Activated T-helper 17 cell treated with anti-CD3 and anti-CD28 coated beads, Interleukin-2, amount 50 U/mL, for 72 hours (primary cell): Measurements from ENCODE around the gene KSR2. TPM values are rescaled to one million over a fixed set of nuclear protein-coding genes. Genes with fewer than 3 reads are reported as not detected.
"Not testable (repeated sequence)": the region's sequence is repeated elsewhere in the genome, so short reads cannot be mapped to it uniquely, and the experiment has no call there.

Experiments used
- ATAC-seq: fragments of 150-1000 bp; cut with Tn5 transposase; replicated peaks from 2 replicates; pipeline ENCODE4 v1.10.0; 2021; ENCODE audit warnings: mild to moderate bottlenecking, moderate library complexity
- H3K27ac Mint-ChIP-seq: one replicate; pipeline ENCODE4 v1.8.0; 2022; ENCODE audit warnings: mixed read lengths
- H3K27me3 Mint-ChIP-seq: one replicate; pipeline ENCODE4 v1.8.0; 2022; ENCODE audit warnings: mixed read lengths
- H3K36me3 Mint-ChIP-seq: one replicate; pipeline ENCODE4 v1.8.0; 2022; ENCODE audit warnings: low read depth, mild to moderate bottlenecking, mixed read lengths
- H3K4me1 Mint-ChIP-seq: one replicate; pipeline ENCODE4 v1.8.0; 2022; ENCODE audit warnings: mixed read lengths
- H3K4me3 Mint-ChIP-seq: one replicate; pipeline ENCODE4 v1.8.0; 2022; ENCODE audit warnings: mild to moderate bottlenecking, mixed read lengths
- H3K9me3 Mint-ChIP-seq: one replicate; pipeline ENCODE4 v1.8.0; 2022; ENCODE audit warnings: mixed read lengths
- total RNA-seq, 2 donors: library from RNA; stranded (reverse); gene quantifications; one replicate each; pipeline ENCODE4 v1.2.3, GENCODE V29; 2022

KSR2 gene
- total RNA-seq, 2 donors from 2014 or later = 0.06 to 0.93 TPM

DNA sequence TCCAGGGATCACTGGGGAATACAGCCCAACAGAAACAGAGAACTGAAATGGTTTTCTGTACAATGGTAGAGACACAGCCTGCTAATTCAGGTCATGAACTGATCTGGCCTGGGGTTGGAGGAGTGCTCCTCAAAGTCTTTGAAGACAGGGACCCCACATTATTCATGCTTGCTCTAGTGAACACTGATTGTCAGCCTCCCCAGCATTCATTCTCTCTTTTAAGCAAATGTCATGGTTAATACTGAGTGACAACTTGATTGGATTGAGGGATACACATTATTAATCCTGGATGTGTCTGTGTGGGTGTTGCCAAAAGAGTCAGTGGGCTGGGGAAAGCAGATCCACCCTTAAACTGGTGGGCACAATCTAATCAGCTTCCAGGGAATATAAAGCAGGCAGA lies 319.0 kb downstream of the KSR2 start:
- Mint-ChIP-seq H3K36me3 (no peaks in the 10 kb centered on the region), H3K27me3 (peaks cover 4% of the 10 kb centered on the region), H3K9me3 (peaks cover 17% of the 10 kb centered on the region), H3K4me1 (no peaks in the 10 kb centered on the region), H3K4me3 (no peak overlapping the region), H3K27ac (no peak overlapping the region)
- ATAC-seq = no peak

GRCh38 chr12:117646520-117646919 lies 322.3 kb downstream of the KSR2 start:
- no peak overlapping the region for H3K4me3 Mint-ChIP-seq
- no peak for ATAC-seq
- H3K27ac Mint-ChIP-seq = no peak overlapping the region
- peaks cover 13% of the 10 kb centered on the region for H3K9me3 Mint-ChIP-seq
- H3K4me1 Mint-ChIP-seq = no peaks in the 10 kb centered on the region
- no peaks in the 10 kb centered on the region for H3K36me3 Mint-ChIP-seq
- peaks cover 7% of the 10 kb centered on the region for H3K27me3 Mint-ChIP-seq

DNA sequence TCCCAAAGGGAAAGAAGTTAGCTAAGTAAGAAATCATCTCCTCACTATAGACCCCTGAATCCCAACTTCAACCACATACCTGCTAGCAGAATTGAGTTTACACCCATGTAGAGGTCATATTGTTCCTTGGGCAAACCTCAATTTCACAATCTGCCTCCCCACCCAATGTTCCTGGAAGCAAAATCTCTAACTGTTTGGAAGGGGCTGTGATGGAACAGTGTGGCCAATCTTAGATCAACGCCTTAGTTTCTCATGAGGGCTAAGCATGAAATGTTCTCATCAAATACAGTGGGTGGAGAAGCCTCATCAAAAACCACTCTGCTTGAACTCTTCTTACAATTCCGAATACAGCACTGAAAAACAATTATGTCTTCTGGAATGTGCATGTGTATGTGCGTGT lies 323.3 kb downstream of the KSR2 start:
- no peak for ATAC-seq
- H3K27me3 Mint-ChIP-seq = peaks cover 7% of the 10 kb centered on the region
- H3K27ac Mint-ChIP-seq = no peak overlapping the region
- H3K4me1 Mint-ChIP-seq = no peaks in the 10 kb centered on the region
- peaks cover 10% of the 10 kb centered on the region for H3K9me3 Mint-ChIP-seq
- no peak overlapping the region for H3K4me3 Mint-ChIP-seq
- no peaks in the 10 kb centered on the region for H3K36me3 Mint-ChIP-seq

DNA sequence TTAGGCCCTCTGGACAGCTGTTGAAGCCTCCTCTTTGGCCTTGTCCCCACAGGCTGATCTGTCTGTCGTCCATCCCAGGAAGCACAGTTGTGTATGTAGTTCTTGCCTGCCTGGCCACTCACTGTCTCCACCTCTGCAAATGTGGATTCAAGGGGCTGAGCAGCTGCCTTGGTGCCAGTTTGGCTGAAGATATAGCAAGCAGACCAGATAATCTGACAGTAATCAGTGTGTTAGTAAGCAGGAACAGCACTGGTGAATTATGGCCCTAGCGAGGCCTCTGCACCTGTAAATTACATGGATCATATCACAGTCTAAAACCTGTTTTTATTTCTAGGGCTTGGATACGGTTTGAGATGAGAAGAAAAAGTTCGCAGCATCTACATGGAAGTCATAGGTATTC lies 324.8 kb downstream of the KSR2 start:
- peaks cover 6% of the 10 kb centered on the region for H3K9me3 Mint-ChIP-seq
- H3K27me3 Mint-ChIP-seq = peaks cover 7% of the 10 kb centered on the region
- H3K36me3 Mint-ChIP-seq = no peaks in the 10 kb centered on the region
- no peak overlapping the region for H3K4me3 Mint-ChIP-seq
- no peaks in the 10 kb centered on the region for H3K4me1 Mint-ChIP-seq
- no peak for ATAC-seq
- no peak overlapping the region for H3K27ac Mint-ChIP-seq

- ATAC-seq = no peak
- Mint-ChIP-seq H3K4me1 (no peaks in the 10 kb centered on the region), H3K27me3 (peaks cover 5% of the 10 kb centered on the region), H3K9me3 (peaks cover 9% of the 10 kb centered on the region), H3K4me3 (no peak overlapping the region), H3K27ac (no peak overlapping the region), H3K36me3 (no peaks in the 10 kb centered on the region)
Observed at GRCh38 chr12:117641885-117642284, 326.9 kb downstream of the KSR2 start.

DNA sequence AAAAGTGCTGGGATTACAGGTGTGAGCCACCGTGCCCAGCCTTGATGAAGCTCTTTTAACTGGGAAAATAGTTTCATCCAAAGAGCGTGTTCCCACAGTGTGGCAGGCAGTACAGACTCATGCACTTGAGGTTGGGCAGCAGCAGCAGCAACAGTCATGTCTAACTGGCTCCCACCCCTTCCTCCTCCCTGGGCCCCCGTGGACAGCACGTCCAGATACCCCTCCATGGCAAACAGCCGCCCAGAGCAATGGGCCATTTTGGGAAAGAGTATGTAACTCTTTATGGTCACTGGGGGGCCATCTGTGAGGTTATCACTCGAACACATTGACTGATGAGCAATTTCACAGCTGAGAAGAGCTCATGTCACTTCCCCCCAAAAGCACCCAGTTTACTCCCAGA lies 328.3 kb downstream of the KSR2 start:
- Mint-ChIP-seq H3K4me3 (no peak overlapping the region), H3K4me1 (no peaks in the 10 kb centered on the region), H3K27me3 (peaks cover 3% of the 10 kb centered on the region), H3K27ac (no peak overlapping the region), H3K9me3 (peaks cover 10% of the 10 kb centered on the region), H3K36me3 (no peaks in the 10 kb centered on the region)
- no peak for ATAC-seq

GRCh38 chr12:117629454-117629853 lies 339.3 kb downstream of the KSR2 start:
- no peak for ATAC-seq

GRCh38 chr12:117628711-117629110 lies 340.1 kb downstream of the KSR2 start:
- H3K4me3 Mint-ChIP-seq, H3K9me3 Mint-ChIP-seq, H3K27me3 Mint-ChIP-seq, H3K27ac Mint-ChIP-seq, H3K36me3 Mint-ChIP-seq, ATAC-seq, H3K4me1 Mint-ChIP-seq: not testable (repeated sequence)

More at GRCh38 chr12:117629454-117629853, 339.3 kb downstream of the KSR2 start:
- H3K36me3 Mint-ChIP-seq = no peaks in the 10 kb centered on the region
- no peaks in the 10 kb centered on the region for H3K27me3 Mint-ChIP-seq
- H3K27ac Mint-ChIP-seq = no peak overlapping the region
- H3K4me1 Mint-ChIP-seq = no peaks in the 10 kb centered on the region
- H3K4me3 Mint-ChIP-seq = no peak overlapping the region
- H3K9me3 Mint-ChIP-seq = peaks cover 6% of the 10 kb centered on the region

GRCh38 chr12:117622741-117623140 lies 346.0 kb downstream of the KSR2 start:
- H3K27ac Mint-ChIP-seq = no peak overlapping the region

DNA sequence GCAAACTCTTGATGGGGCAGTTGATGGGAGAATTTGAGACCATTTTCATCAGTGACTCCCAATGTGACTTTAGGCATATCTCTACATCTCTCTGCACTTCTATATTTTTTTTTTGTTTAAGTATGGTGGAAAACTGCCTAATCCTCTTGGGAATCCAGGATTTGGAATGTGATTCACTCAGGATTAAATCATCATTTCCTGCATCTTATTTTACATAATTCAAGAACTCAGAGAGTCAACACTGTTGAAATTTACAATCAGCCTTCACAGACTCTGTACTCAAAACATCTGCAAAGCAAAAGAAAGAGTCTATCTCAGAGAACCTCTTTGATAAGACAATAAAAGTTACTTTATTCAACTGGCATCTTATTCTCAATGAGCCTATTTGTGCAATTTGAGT lies 346.7 kb downstream of the KSR2 start:
- Mint-ChIP-seq H3K4me3 (no peak overlapping the region), H3K4me1 (no peaks in the 10 kb centered on the region), H3K27me3 (no peaks in the 10 kb centered on the region), H3K9me3 (no peaks in the 10 kb centered on the region), H3K36me3 (no peaks in the 10 kb centered on the region), H3K27ac (no peak overlapping the region)
- no peak for ATAC-seq

More at GRCh38 chr12:117622741-117623140, 346.0 kb downstream of the KSR2 start:
- H3K4me3 Mint-ChIP-seq = no peak overlapping the region
- H3K36me3 Mint-ChIP-seq = no peaks in the 10 kb centered on the region
- no peaks in the 10 kb centered on the region for H3K9me3 Mint-ChIP-seq
- no peaks in the 10 kb centered on the region for H3K27me3 Mint-ChIP-seq
- no peaks in the 10 kb centered on the region for H3K4me1 Mint-ChIP-seq
- ATAC-seq = no peak

- no peaks in the 10 kb centered on the region for H3K27me3 Mint-ChIP-seq
- no peaks in the 10 kb centered on the region for H3K4me1 Mint-ChIP-seq
- no peak for ATAC-seq
- H3K9me3 Mint-ChIP-seq = peaks cover 4% of the 10 kb centered on the region
- no peaks in the 10 kb centered on the region for H3K36me3 Mint-ChIP-seq
- H3K27ac Mint-ChIP-seq = no peak overlapping the region
- H3K4me3 Mint-ChIP-seq = no peak overlapping the region
Observed at GRCh38 chr12:117607778-117608177, 361.0 kb downstream of the KSR2 start.

GRCh38 chr12:117606945-117607344 lies 361.8 kb downstream of the KSR2 start:
- H3K9me3 Mint-ChIP-seq = peaks cover 4% of the 10 kb centered on the region
- no peaks in the 10 kb centered on the region for H3K27me3 Mint-ChIP-seq
- no peaks in the 10 kb centered on the region for H3K36me3 Mint-ChIP-seq
- H3K4me1 Mint-ChIP-seq = no peaks in the 10 kb centered on the region
- H3K4me3 Mint-ChIP-seq = no peak overlapping the region
- ATAC-seq = no peak
- no peak overlapping the region for H3K27ac Mint-ChIP-seq

GRCh38 chr12:117606024-117606423 lies 362.8 kb downstream of the KSR2 start:
- ATAC-seq = no peak
- Mint-ChIP-seq H3K9me3 (no peaks in the 10 kb centered on the region), H3K27me3 (no peaks in the 10 kb centered on the region), H3K27ac (no peak overlapping the region), H3K36me3 (no peaks in the 10 kb centered on the region), H3K4me1 (no peaks in the 10 kb centered on the region), H3K4me3 (no peak overlapping the region)

GRCh38 chr12:117603316-117604113 lies 365.3 kb downstream of the KSR2 start:
- H3K4me3 Mint-ChIP-seq = no peak overlapping the region
- ATAC-seq = no peak
- H3K36me3 Mint-ChIP-seq = no peaks in the 10 kb centered on the region
- no peaks in the 10 kb centered on the region for H3K4me1 Mint-ChIP-seq
- H3K9me3 Mint-ChIP-seq = no peaks in the 10 kb centered on the region
- H3K27me3 Mint-ChIP-seq = no peaks in the 10 kb centered on the region
- no peak overlapping the region for H3K27ac Mint-ChIP-seq

GRCh38 chr12:117599849-117600248 lies 368.9 kb downstream of the KSR2 start:
- no peaks in the 10 kb centered on the region for H3K27me3 Mint-ChIP-seq
- no peaks in the 10 kb centered on the region for H3K36me3 Mint-ChIP-seq
- ATAC-seq = no peak

More at GRCh38 chr12:117599849-117600248, 368.9 kb downstream of the KSR2 start:
- Mint-ChIP-seq H3K27ac (no peak overlapping the region), H3K4me1 (no peaks in the 10 kb centered on the region), H3K9me3 (peaks cover 6% of the 10 kb centered on the region), H3K4me3 (no peak overlapping the region)
